Left lobe of liver (tissue), 2 donors: ENCODE data around the gene TRIM29. TPM values are rescaled to one million over a fixed set of nuclear protein-coding genes. Genes with fewer than 3 reads are reported as not detected.

Source experiments
- ATAC-seq: fragments of 200-7000 bp; cut with Tn5 transposase; one replicate; pipeline ENCODE4 v1.9.1; 2020; ENCODE audit warnings: mild to moderate bottlenecking, moderate library complexity
- DNase-seq: peaks from one replicate; pipeline ENCODE4 v3.0.0-alpha.2; 2020; ENCODE audit warnings: low spot score
- total RNA-seq: library from RNA; stranded (reverse); gene quantifications from one replicate; pipeline ENCODE4 v1.2.1, GENCODE V29; 2021
- donor health status: DM: no; HTN: no; CAD: no; lungs with moderate emphysema.
- donor health status: DM: no; HTN: yes; CAD: no.

Gene TRIM29
- total RNA-seq, 1 donor from 2014 or later, result 2.3 TPM

DNA sequence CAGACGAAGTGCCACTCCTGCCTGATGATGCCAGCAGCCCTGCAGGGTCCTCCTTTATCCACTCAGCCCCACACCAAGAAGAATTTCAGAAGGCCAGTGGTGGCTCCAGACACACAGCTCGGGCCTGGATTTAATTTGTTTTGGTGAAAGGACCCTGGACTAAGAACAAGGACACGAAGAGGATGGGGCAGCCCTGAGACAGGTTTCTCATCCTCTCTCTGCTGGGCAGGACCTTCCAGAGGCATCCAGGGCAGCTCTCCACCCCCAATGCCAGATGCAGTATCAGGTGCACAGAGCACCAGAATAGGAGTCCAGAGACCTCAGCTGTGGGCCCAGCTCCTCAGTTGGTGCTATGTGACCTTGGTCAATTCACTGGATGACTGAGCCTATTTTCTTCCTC is 72.0 kb downstream of the TRIM29 start:
- ATAC-seq (no peak), DNase-seq (peak; percentile 28)

DNA sequence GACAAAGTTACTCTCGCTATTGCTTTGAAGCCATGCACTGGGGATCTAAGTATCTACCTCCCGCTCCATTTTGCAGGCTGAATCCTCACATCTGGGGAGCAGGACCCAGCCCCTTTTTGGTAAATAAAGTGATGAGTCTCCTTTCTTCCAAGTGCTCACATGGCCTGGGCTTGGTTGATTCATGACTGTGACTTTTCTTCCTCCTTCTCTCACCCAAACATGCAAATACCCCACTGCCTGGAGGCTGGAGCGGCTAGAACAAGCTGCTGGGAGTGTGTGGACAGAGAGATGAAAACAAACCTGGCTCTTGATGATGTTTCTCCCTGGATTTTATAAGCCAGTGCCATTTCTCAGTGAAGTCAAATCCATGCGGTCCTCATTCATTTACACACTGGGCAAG is 72.7 kb downstream of the TRIM29 start:
- no peak for ATAC-seq
- DNase-seq, result no peak

DNA sequence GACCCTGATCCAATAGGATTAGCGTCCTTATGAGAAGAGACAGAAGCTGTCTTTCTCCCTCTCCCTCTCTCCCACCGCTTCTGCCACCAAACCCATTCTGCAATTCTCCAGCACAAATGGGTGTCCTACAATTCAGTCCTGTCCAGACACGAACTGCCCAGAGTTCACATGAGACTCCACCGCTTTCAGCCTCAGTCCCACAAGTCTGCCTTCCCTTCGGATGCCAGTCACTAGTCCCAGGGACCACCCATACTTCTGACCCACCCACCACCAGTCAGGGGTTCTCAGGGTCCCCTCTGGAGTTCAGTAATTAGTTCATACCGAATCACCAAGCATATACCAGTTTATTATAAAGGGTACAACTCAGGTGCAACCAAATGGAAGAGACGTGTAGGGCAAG is 73.6 kb downstream of the TRIM29 start:
- no peak for ATAC-seq
- no peak for DNase-seq

DNA sequence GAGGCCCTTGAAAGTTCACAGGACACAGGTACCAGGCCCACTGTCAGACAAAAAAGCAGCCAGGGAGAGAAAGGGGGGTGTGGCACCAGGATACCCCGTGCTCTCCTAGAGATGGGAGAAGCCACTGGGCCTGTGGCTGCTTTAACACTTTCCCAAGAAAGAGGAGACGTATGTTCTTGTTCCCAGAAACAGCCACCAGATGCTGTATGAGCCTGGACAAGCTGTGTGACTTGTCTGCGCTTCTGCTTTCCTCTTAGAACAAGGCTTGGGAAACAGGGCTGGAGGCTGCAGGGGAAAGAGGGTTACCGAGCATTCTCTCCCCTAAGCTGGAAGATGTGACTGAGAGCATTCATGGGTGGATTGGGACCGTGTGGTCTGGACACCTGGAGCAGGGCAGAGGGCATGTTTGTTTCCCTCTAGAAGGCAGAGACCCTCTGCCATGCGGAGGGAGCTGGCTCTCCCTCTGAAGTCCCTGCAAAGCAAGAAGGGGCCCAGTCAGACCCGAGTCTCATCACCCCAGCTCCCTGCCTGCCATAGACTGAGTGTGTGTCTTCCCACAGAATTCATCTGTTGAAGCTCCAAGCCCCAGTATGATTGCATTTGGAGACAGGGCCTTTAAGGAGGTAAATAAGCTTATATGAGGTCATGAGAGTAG is 74.1 kb downstream of the TRIM29 start:
- ATAC-seq (no peak), DNase-seq (no peak)

DNA sequence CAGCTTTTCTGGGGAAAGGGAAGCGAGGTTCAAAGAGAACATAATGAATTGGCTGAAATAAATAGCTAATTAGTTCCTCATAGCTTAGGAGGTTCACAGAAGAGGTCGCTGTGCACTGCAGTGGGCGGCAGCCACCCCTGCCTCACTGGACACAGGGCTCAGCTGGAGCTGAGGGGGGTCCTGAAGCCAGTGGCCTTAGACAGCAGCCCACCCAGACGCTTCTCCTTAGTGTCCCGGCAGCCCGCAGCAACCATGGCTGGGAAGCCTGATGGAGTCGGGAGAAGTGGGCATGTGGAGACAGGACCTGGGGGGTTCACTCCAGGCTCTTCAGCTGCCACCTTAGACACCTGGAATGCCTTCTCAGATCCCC is 75.4 kb downstream of the TRIM29 start:
- peak; percentile 26 for DNase-seq

DNA sequence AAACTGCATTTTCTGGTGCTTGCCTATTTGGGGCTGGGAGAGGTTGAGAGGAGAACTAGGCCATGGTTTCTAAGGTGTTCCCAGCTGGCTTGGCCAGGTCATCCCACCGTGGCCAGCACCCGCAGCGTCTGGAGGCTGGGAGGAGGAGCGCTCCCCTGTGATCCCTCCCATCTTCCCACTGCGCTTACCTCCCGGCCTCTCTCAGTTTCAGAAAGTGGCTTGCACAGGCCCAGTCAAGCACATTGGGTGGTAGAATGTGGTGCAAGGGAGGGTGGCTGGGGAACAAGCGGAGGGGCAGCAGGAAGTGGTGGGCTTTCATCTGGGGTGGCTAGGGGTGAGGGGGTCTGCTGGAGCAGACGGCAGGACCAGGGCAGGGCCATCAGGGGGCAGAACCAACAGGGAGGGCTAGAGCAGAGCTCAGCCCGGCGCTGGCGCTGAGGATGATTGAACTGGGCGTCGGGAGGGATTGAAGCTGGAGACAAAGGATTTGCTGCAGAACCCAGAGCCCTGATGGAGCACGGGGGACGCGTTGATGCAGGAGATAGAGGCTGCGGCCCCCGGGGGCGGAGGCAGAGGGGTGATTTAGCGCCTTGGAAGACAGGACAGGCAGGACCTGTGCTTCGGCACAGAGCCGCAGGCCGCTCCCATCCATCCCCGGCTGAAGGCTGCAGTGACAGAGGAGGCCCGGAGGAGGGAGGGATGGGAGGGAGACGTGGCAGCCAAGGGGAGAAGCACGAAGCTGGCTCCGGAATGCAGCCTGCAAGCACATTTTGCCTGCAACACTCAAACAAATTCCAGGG is 76.0 kb downstream of the TRIM29 start:
- ATAC-seq (no peak), DNase-seq (peak; percentile 35)

More for the DNA sequence above, 75.4 kb downstream of the TRIM29 start:
- ATAC-seq, result no peak

Other genes starting within 250 kb of the TRIM29 start
- 345 TPM for gene OAF, start 72.9 kb upstream of the TRIM29 start, total RNA-seq
- not detected for gene POU2F3, start 102.0 kb upstream of the TRIM29 start, total RNA-seq
- gene TLCD5, start 187.2 kb upstream of the TRIM29 start, total RNA-seq, result 0.23 TPM
- gene ARHGEF12, start 198.3 kb upstream of the TRIM29 start, total RNA-seq, result 68.7 TPM